Activated CD8-positive, alpha-beta memory T cell treated with anti-CD3 and anti-CD28 coated beads, Interleukin-2, amount 50 U/mL, for 48 hours (primary cell): Measurements from ENCODE around the gene IL1A.

Experiments used
- DNase-seq: peaks from one replicate; pipeline ENCODE4 v3.0.0-alpha.2; 2020

Gene IL1A

DNA sequence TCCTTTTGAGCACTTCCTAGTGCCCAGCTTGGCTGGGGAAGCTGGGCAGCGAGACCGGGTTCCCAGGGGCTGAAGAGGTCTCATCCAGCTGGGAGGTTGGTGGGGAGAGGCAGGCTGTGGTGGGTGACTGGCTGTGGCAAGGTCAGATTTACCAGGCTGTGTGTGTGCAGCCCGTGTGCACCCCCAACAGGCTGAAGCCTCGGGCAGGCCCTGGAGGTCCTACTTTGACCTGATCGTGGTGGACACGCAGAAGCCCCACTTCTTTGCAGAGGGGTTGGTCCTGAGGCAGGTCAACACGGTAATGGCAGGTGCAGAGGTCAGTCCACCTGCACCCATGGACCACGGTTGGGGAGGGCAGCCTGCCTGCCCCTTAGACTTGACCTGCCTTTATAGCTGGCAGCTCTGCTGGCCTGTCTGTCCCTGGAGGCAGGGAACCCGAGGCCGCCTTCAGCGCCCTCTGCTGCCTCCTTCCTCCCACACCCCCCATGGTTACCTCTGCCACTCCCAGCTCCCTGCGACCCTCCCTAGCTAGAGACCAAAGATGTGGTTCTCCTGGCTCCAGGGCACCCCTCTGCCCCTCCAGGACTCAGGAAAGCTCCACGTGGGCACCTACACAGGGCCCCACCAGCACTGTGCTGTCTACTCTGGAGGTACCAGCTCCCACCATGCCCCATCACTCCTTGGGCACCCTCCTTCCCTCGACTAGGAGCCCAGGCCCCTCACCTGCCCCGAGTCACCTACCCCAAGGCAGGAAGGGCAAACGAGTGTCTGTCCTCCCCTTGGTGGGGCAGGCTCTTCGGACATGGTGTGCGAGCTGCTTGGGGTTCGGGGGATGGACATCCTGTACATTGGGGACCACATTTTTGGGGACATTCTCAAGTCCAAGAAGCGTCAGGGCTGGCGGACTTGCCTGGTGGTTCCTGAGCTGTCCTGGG, 59.4 kb downstream of the IL1A start:
- DNase-seq = no peak

- no peak for DNase-seq
Measured at GRCh38 chr2:112723995-112724394, 60.3 kb downstream of the IL1A start.
